ENCODE results near the gene CPA4. TPM values are rescaled to one million over a fixed set of nuclear protein-coding genes. Genes with fewer than 3 reads are reported as not detected.

Gene CPA4
- polyA plus RNA-seq, 1 experiment: 71.8 TPM

DNA sequence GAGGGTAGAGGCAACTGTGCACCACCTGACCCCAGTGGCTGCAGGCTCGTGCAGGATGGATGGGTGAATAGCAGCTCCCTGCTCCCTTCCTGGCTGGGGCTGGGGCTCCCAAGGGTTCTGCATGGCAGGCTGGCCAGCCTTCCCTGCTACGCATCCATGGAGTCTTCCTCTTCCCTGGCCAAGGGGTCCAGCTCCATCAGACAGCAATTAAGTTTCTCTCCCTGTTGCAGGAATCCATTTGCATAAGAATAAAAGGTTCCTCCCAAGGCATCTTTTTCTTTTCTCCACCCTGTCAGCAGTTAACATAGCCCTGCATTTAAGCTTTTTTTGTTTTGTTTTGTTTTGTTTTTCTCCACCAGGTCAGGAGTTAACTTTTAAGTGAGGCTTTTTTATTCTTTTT lies 36.3 kb upstream of the CPA4 start:
- no peak for DNase-seq (ENCODE audit: low read depth, low spot score)
- Histone ChIP-seq H3K4me3 (ENCODE audit: low read depth, low read length) (no peak overlapping the region), H3K27ac (ENCODE audit: low read depth, low read length) (no peak overlapping the region), H3K27me3 (ENCODE audit: control insufficient read depth, insufficient read depth, low read length) (no peaks in the 10 kb centered on the region), H3K9me3 (ENCODE audit: control insufficient read depth, insufficient read depth, low read length) (peaks cover 26% of the 10 kb centered on the region)
- ChIA-PET POLR2A (no interaction called here), CTCF (interaction anchor here (1.0 kb wide), 1 partner anchor 465 kb away, joined by 4 read pairs; no protein-coding TSS in a partner anchor)
- TF ChIP-seq, protein P1, sequence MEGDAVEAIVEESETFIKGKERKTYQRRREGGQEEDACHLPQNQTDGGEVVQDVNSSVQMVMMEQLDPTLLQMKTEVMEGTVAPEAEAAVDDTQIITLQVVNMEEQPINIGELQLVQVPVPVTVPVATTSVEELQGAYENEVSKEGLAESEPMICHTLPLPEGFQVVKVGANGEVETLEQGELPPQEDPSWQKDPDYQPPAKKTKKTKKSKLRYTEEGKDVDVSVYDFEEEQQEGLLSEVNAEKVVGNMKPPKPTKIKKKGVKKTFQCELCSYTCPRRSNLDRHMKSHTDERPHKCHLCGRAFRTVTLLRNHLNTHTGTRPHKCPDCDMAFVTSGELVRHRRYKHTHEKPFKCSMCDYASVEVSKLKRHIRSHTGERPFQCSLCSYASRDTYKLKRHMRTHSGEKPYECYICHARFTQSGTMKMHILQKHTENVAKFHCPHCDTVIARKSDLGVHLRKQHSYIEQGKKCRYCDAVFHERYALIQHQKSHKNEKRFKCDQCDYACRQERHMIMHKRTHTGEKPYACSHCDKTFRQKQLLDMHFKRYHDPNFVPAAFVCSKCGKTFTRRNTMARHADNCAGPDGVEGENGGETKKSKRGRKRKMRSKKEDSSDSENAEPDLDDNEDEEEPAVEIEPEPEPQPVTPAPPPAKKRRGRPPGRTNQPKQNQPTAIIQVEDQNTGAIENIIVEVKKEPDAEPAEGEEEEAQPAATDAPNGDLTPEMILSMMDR (IDR thresholded peaks at IDR 0.05; ENCODE audit: low read depth, low read length): no peak

DNA sequence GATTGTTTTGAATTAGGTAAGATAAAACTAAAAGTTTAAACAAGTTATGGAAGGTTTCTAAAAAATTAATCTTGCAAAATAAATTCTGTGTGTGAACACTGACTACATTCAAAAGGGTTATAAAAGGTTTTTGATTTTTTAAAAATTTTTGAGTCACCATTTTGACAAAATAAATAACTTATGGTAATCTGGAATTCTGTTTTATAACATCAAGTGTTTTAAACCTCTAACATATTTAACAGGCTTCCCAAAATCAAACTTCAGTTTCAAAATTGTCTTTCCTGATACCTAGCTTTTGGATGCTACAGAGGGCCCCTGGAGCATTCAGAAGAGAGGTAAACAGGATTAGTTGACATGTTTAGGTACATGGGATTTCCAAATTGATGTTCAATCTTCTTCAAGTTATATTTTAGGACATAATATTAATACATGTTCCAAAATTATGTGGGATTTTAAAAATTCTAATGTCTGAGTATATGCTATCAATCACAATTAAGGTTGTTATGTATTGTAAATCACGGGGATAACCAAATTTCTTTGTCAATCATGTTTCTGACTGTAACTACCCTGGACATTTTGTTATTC lies 34.4 kb upstream of the CPA4 start:
- Histone ChIP-seq H3K27ac (ENCODE audit: low read depth, low read length) (no peak overlapping the region), H3K27me3 (ENCODE audit: control insufficient read depth, insufficient read depth, low read length) (no peaks in the 10 kb centered on the region), H3K9me3 (ENCODE audit: control insufficient read depth, insufficient read depth, low read length) (peaks cover 26% of the 10 kb centered on the region), H3K4me3 (ENCODE audit: low read depth, low read length) (no peak overlapping the region)
- CTCF ChIA-PET: no interaction called here
- POLR2A ChIA-PET: no interaction called here
- TF ChIP-seq, protein P1 (IDR thresholded peaks at IDR 0.05; ENCODE audit: low read depth, low read length): no peak
- no peak for DNase-seq (ENCODE audit: low read depth, low spot score)

DNA sequence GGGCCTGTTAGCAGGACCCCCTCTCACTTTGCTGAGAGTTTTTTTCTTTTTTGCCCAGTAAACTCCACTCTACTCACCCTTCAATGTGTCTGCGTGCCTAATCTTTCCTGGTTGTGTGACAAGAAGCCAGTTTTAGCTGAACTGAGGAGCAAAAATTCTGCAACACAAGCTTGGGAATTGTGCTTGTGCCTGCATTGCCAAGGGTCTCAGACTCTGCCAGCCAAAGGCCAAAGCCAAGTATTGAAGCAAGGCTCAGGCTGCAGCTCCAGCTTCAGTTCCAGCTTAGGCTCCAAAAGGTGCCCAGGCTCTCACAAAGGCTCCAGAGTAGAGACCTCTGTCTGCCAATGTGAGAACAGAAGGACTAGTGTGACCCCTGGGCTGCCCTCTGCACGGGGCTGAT lies 30.5 kb upstream of the CPA4 start:
- H3K27ac ChIP-seq (ENCODE audit: low read depth, low read length): no peak overlapping the region
- peaks cover 18% of the 10 kb centered on the region for H3K9me3 ChIP-seq (ENCODE audit: control insufficient read depth, insufficient read depth, low read length)
- no peak overlapping the region for H3K4me3 ChIP-seq (ENCODE audit: low read depth, low read length)
- ChIA-PET POLR2A (no interaction called here), CTCF (interaction anchor here (1.2 kb wide), 1 partner anchor 16 kb away, joined by 3 read pairs; no protein-coding TSS in a partner anchor)
- H3K27me3 ChIP-seq (ENCODE audit: control insufficient read depth, insufficient read depth, low read length): no peaks in the 10 kb centered on the region
- DNase-seq (ENCODE audit: low read depth, low spot score): no peak
- TF ChIP-seq, protein P1 (IDR thresholded peaks at IDR 0.05; ENCODE audit: low read depth, low read length): no peak

DNA sequence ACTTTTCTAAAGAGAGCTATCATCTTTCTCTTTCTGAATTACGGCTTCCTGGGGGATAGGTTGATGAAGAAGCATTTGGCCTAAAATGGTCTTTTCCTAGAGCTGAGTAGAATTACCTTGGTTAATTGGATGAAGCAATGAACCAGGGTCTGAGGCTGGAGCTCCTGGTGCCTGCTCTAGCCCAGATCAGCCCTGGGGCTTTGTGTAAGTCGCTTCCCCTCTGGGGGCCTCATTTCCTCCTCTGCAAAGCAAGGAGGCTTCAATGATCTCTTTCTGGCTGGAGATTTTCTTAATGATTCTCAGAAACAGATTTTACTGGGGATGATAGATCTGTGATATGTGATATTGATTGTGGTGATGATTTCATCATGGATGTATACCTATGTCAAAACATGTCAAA lies 29.8 kb upstream of the CPA4 start:
- TF ChIP-seq, protein P1 (IDR thresholded peaks at IDR 0.05; ENCODE audit: low read depth, low read length): no peak
- CTCF ChIA-PET: interaction anchor here (1.2 kb wide), 1 partner anchor 15 kb away, joined by 3 read pairs; no protein-coding TSS in a partner anchor
- Histone ChIP-seq H3K4me3 (ENCODE audit: low read depth, low read length) (no peak overlapping the region), H3K27ac (ENCODE audit: low read depth, low read length) (no peak overlapping the region), H3K27me3 (ENCODE audit: control insufficient read depth, insufficient read depth, low read length) (no peaks in the 10 kb centered on the region), H3K9me3 (ENCODE audit: control insufficient read depth, insufficient read depth, low read length) (peaks cover 12% of the 10 kb centered on the region)
- POLR2A ChIA-PET: no interaction called here
- DNase-seq (ENCODE audit: low read depth, low spot score): no peak

DNA sequence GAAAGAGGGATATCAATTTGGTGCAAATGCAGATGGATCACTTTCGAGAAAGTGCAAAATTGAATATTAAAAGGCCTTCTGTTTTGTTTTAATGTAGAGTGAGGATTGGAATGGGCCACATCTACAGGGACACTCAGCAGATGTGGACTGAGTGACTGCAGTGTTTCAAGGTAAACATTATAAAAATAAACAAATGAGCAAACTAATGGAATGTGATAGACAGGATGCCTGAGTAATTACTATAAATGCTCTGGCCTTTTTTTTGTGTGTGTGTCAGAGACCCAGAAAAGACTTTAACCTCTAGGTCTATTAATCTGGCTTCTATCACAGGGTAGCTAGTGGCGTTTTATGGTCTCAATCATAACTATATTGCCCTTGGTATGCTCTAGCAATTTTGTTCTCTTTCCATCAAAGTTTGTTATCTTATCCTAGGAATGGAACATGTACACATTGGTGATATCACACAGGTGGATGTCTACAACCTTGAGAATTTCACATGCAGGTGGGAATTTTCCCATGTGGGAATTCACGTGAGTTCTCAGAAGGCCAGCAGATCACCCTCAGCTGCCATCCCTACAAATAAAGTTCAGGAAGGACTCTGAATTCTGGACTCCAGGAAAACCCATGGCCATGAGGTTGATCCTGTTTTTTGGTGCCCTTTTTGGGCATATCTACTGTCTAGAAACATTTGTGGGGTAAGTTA lies 26.6 kb upstream of the CPA4 start, which contains the start of gene CPA2:
CPA2 (plus strand) TSS at position 606 of the 703 bp plus-strand sequence; CDS start at position 625, 19 bp downstream.
- Histone ChIP-seq H3K27me3 (ENCODE audit: control insufficient read depth, insufficient read depth, low read length) (no peaks in the 10 kb centered on the region), H3K4me3 (ENCODE audit: low read depth, low read length) (no peak within 1 kb of the TSS), H3K27ac (ENCODE audit: low read depth, low read length) (no peak within 1 kb of the TSS), H3K9me3 (ENCODE audit: control insufficient read depth, insufficient read depth, low read length) (no peaks in the 10 kb centered on the region; the same call in 1 of the 2 replicates)
- TF ChIP-seq, protein P1 (IDR thresholded peaks at IDR 0.05; ENCODE audit: low read depth, low read length): no peak
- CTCF ChIA-PET: no interaction called here
- no peak for DNase-seq (ENCODE audit: low read depth, low spot score)
- POLR2A ChIA-PET: no interaction called here
